Body of pancreas (tissue), 4 donors: Measurements from ENCODE around the gene SEMA3E. TPM values are rescaled to one million over a fixed set of nuclear protein-coding genes. Genes with fewer than 3 reads are reported as not detected.

ENCODE experiments used
- ATAC-seq: fragments of 150-250 bp; one replicate; pipeline ENCODE4 v1.9.1; 2016
- DNase-seq, 4 donors: peaks; one replicate each; pipeline ENCODE4 v3.0.0-alpha.2; 2019
- H3K27ac ChIP-seq, 4 donors: fragments of 200-600 bp; sonication (generic); 1 replicate in 3 of 4; 2 replicates in 1 of 4; pipeline versions ENCODE4 v1.5.1 to v1.6.1; 2016 to 2019; ENCODE audit warnings: mild to moderate bottlenecking in 1 of 4, mixed read lengths in 1 of 4, moderate library complexity in 1 of 4
- H3K27me3 ChIP-seq, 2 donors: fragments of 200-600 bp; sonication (generic); one replicate each; pipeline ENCODE4 v1.6.0; 2016; ENCODE audit warnings: mild to moderate bottlenecking in 1 of 2
- H3K36me3 ChIP-seq, 2 donors: fragments of 200-600 bp; sonication (generic); replicated peaks in 1 of 2; 2 replicates each; pipeline ENCODE4 v1.5.1; 2016; ENCODE audit warnings: low read depth in 2 of 2; ENCODE audit not compliant: insufficient read depth in 1 of 2
- H3K4me1 ChIP-seq: fragments of 200-600 bp; sonication (generic); one replicate; pipeline ENCODE4 v1.6.0; 2016
- H3K4me3 ChIP-seq, 2 donors: fragments of 200-600 bp; sonication (generic); 1 replicate in 1 of 2; 2 replicates in 1 of 2; pipeline ENCODE4 v1.5.1; 2016 to 2019
- H3K9me3 ChIP-seq, 3 donors: fragments of 200-600 bp; sonication (generic); 1 replicate in 2 of 3; 2 replicates in 1 of 3; pipeline ENCODE4 v1.5.1; 2016
- CTCF ChIP-seq, 7 experiments: fragments of 450-650 bp in 4 of 7; fragments of 200-600 bp in 3 of 7; sonication (generic) in 3 of 7; IDR thresholded peaks; one replicate each; pipeline ENCODE4 v1.5.1; 2016 to 2019; ENCODE audit warnings: antibody characterized with exemption in 7 of 7
- POLR2A ChIP-seq, 3 donors: fragments of 450-650 bp; IDR thresholded peaks; one replicate each; pipeline ENCODE4 v1.6.1; 2016; ENCODE audit warnings: antibody characterized with exemption in 3 of 3, mild to moderate bottlenecking in 2 of 3
- WGBS, 2 donors: methylation state at CpG; one replicate each; pipeline ENCODE4 v1.1.5; 2017; 5-methylcytosine and 5-hydroxymethylcytosine counted together
- intact Hi-C: fragments of 100-400 bp; cut with DNase I; formaldehyde crosslinking; loops from one replicate; pipeline ENCODE4 v1.15.1; 2023
- total RNA-seq, 2 donors: library from RNA; depleted of rRNA; stranded (reverse); fragments of >200 nt; gene quantifications; one replicate each; pipeline ENCODE4 v1.1.0, GENCODE V29; 2016

SEMA3E gene
- total RNA-seq, 2 donors from 2014 or later: under 0.01 to 20.5 TPM

GRCh38 chr7:83456413-83456812, 192.5 kb downstream of the SEMA3E start:
- 78 to 91% methylated on average over 5 of the region's 5 CpGs for WGBS, 2 donors
- no peak for DNase-seq
- Histone ChIP-seq H3K4me3 (no peak overlapping the region), H3K36me3 (no peaks in the 10 kb centered on the region), H3K9me3 (no peaks in the 10 kb centered on the region), H3K4me1 (no peaks in the 10 kb centered on the region), H3K27me3 (no peaks in the 10 kb centered on the region), H3K27ac (no peak overlapping the region)
- intact Hi-C loops: no loop called here
- no peak for TF ChIP-seq POLR2A (IDR thresholded peaks at IDR 0.05)
- TF ChIP-seq CTCF (IDR thresholded peaks at IDR 0.05): no peak
- no peak for ATAC-seq

GRCh38 chr7:83455612-83456011, 193.3 kb downstream of the SEMA3E start:
- TF ChIP-seq CTCF (IDR thresholded peaks at IDR 0.05): no peak
- no peak for TF ChIP-seq POLR2A (IDR thresholded peaks at IDR 0.05)
- 63 to 71% methylated on average over 5 of the region's 5 CpGs for WGBS, 2 donors
- Histone ChIP-seq H3K4me1 (no peaks in the 10 kb centered on the region), H3K27me3 (no peaks in the 10 kb centered on the region), H3K27ac (no peak overlapping the region), H3K9me3 (no peaks in the 10 kb centered on the region), H3K36me3 (no peaks in the 10 kb centered on the region), H3K4me3 (no peak overlapping the region)
- intact Hi-C loops: no loop called here
- peak in 1 of 4 donors; percentile 14 for DNase-seq
- no peak for ATAC-seq

DNA sequence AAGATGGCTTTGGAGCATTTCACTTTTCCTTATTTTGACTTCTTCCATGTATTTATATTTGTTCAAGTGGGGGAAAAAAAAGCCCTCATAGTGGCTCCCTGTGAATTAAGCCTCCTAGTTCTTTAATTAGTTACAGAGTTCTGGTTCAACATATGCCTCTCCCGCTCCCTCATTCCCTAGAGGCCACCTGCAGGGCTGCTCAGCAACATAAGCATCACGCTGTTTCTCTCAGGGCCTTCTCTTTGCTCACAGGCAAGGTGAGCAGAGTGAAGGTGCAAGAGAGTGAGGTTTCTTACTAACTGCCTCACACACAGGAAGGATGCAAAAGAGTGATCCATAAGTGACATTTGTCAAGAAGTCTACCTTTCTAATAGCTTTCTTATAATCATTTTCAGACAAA, 196.7 kb downstream of the SEMA3E start:
- Histone ChIP-seq H3K27ac (no peak overlapping the region), H3K36me3 (no peaks in the 10 kb centered on the region), H3K4me3 (no peak overlapping the region), H3K9me3 (no peaks in the 10 kb centered on the region), H3K4me1 (no peaks in the 10 kb centered on the region), H3K27me3 (no peaks in the 10 kb centered on the region)
- ATAC-seq: no peak
- no peak for DNase-seq
- no peak for TF ChIP-seq CTCF (IDR thresholded peaks at IDR 0.05)
- no peak for TF ChIP-seq POLR2A (IDR thresholded peaks at IDR 0.05)
- WGBS, 2 donors: 69 to 80% methylated on average over 2 of the region's 2 CpGs
- intact Hi-C loops: no loop called here

DNA sequence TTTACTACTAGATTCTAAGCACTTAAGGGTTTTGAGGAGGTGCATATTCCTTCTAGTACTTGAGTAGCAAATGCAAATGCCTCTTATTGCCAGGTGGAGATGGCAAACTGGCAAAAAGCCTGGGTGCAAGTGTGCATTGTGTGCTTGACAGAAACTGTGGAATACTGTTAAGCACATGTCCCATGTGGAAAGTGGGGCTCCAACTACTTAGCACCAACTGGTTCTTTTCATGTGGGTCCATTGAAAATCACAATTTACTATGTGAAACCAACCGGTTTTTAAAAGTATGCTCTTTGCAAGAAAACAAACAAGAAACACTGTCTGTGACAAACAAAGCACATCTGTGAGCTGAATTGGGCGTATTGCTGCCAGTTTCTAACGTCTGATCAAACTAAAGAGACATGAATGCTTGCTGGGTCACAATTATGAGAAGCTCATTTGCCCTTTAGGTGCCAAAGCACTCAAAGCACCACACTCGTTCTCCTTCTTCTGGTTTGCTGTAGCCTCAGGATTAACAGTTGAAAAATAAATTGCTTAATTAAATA, 197.4 kb downstream of the SEMA3E start:
- Histone ChIP-seq H3K36me3 (no peaks in the 10 kb centered on the region), H3K9me3 (no peaks in the 10 kb centered on the region), H3K4me1 (no peaks in the 10 kb centered on the region), H3K27ac (no peak overlapping the region), H3K27me3 (no peaks in the 10 kb centered on the region), H3K4me3 (no peak overlapping the region)
- TF ChIP-seq CTCF (IDR thresholded peaks at IDR 0.05) (no peak), POLR2A (IDR thresholded peaks at IDR 0.05) (no peak)
- intact Hi-C loops: no loop called here
- DNase-seq: no peak
- ATAC-seq: no peak
- 42 to 63% methylated on average over 4 of the region's 4 CpGs for WGBS, 2 donors

DNA sequence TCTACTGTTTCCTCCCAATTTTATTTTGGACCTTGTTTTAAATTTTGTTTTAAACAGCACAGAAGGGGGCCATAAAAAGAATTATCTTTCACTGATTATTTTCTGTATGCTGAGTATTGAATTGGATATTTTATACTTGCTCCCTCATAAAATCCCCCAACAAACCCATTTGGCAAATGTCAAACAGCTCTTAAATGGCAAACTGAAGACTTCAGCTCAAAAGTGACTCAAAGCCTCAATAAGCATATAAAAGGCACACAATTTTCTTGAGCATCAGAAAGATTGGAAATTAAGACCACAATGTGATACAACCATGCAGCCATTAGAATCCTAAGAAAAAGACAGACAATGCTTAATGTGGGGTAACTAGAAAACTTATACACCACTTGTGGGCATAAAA, 199.2 kb downstream of the SEMA3E start:
- no peak for ATAC-seq
- H3K36me3 ChIP-seq: no peaks in the 10 kb centered on the region

More for the DNA sequence above, 199.2 kb downstream of the SEMA3E start:
- intact Hi-C loops: no loop called here
- H3K27ac ChIP-seq: no peak overlapping the region
- TF ChIP-seq POLR2A (IDR thresholded peaks at IDR 0.05) (no peak), CTCF (IDR thresholded peaks at IDR 0.05) (no peak)
- no peak for DNase-seq
- H3K27me3 ChIP-seq: no peaks in the 10 kb centered on the region
- no peaks in the 10 kb centered on the region for H3K9me3 ChIP-seq
- H3K4me1 ChIP-seq: no peaks in the 10 kb centered on the region
- no peak overlapping the region for H3K4me3 ChIP-seq
